Muscle of leg (tissue), 11 donors: ENCODE data around the gene FOXE3. TPM values are rescaled to one million over a fixed set of nuclear protein-coding genes. Genes with fewer than 3 reads are reported as not detected.

ENCODE experiments used
- DNase-seq: peaks from one replicate; pipeline ENCODE4 v3.0.0; 2013
- H3K27ac ChIP-seq: one replicate; pipeline ENCODE4 v1.5.1; 2013; ENCODE audit warnings: mild to moderate bottlenecking, low read length, control low read depth
- H3K27me3 ChIP-seq: one replicate; pipeline ENCODE4 v1.6.1; 2013; ENCODE audit warnings: low read length; ENCODE audit not compliant: control insufficient read depth, insufficient read depth
- H3K36me3 ChIP-seq: one replicate; pipeline ENCODE4 v1.6.1; 2013; ENCODE audit warnings: low read length; ENCODE audit not compliant: control insufficient read depth, insufficient read depth
- H3K4me1 ChIP-seq: one replicate; pipeline ENCODE4 v1.6.1; 2013; ENCODE audit warnings: low read length; ENCODE audit not compliant: control insufficient read depth, insufficient read depth
- H3K4me3 ChIP-seq: one replicate; pipeline ENCODE4 v1.5.1; 2013; ENCODE audit warnings: low read length, control low read depth
- H3K9me3 ChIP-seq: replicated peaks from 2 replicates; pipeline ENCODE4 v1.6.1; 2013; ENCODE audit warnings: low read depth, low read length; ENCODE audit not compliant: control insufficient read depth
- WGBS: methylation state at CpG from one replicate; pipeline ENCODE4 v1.1.5; 2013; ENCODE audit warnings: missing lambda C conversion rate; ENCODE audit not compliant: insufficient coverage; 5-methylcytosine and 5-hydroxymethylcytosine counted together
- polyA plus RNA-seq, 8 donors: library from polyadenylated mRNA; unstranded; fragments of 120-200 nt; gene quantifications; one replicate each; pipeline versions ENCODE4 v1.2.1 to v1.2.3, GENCODE V29; 2013; ENCODE audit warnings: inconsistent platforms in 1 of 8, low replicate concordance in 1 of 8; ENCODE audit not compliant: insufficient read length in 8 of 8, insufficient read depth in 1 of 8
- total RNA-seq: library from RNA; stranded (reverse); fragments of 120-200 nt; gene quantifications from one replicate; pipeline ENCODE4 v1.2.4, GENCODE V29; 2013

Gene FOXE3
- total and polyA plus RNA-seq, 9 donors = 0.05 to 0.20 (median 0.09) TPM; not detected in 3

DNA sequence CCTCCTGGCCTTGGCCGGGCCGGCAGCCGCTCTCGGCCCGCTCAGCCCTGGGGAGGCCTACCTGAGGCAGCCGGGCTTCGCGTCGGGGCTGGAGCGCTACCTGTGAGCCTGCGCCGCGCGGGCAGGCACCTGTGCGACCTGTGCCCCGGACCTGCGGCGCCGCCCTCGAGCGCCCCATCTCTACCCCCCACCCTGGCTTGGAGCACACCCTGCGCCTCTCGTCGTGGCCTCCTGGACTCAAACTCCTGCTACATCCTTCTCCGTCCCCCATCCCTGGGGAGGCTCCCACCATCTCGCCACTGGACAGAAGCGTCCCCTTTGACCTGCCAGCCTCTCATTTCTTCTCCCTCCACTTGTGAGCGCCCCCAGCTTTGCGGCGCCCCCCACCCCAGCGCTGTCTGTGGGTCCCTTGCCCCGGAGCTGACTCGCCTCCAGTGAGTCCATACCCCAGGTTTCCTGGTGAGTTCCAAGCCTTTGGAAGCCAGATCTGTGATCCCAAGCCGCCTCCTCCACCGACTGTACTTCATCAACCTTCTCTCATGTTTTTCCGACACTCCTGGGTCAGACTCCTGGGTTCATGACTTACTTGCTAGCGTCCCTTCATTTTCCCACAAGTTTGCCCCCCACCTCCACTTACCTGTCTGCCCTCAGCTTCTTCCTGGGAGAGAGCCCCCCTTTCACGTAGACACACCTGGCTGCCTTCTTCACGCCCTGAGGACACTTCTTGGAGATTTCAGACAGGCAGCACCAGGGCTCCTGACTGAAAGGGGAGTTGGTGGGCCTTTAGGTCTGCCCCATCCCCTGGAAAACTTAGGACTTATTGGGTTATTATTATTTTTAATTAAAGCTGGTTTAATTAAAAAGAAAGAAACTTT, 1.3 kb downstream of the FOXE3 start:
- no peaks in the 10 kb centered on the region for H3K9me3 ChIP-seq
- no peak overlapping the region for H3K4me3 ChIP-seq
- H3K27ac ChIP-seq = no peak overlapping the region
- H3K4me1 ChIP-seq = peaks cover 2% of the 10 kb centered on the region
- no peak for DNase-seq
- WGBS = 11% methylated on average over 37 of the region's 39 CpGs
- no peaks in the 10 kb centered on the region for H3K36me3 ChIP-seq
- H3K27me3 ChIP-seq = peaks cover 71% of the 10 kb centered on the region

DNA sequence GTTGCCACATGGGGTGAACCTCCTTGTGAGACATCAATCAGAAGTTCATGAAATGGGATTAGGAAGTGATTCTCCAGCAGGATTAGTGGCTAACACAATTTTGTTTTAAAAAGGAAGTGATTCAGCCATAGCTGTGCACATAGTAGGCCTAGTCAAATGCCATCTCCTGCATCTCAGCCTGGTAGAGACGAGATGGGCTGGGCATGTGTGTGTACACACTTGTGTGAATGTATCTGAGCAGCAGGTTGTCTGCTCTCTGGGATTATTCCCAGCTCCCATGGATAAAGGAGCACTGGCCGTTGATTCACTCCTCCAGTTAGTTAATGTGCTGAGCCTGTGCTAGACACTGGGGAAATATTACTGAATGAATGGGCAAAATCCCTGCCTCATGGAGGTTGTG, 2.0 kb downstream of the FOXE3 start:
- H3K27me3 ChIP-seq = peaks cover 70% of the 10 kb centered on the region
- H3K4me1 ChIP-seq = peaks cover 2% of the 10 kb centered on the region
- H3K36me3 ChIP-seq = no peaks in the 10 kb centered on the region
- H3K9me3 ChIP-seq = no peaks in the 10 kb centered on the region
- no peak overlapping the region for H3K4me3 ChIP-seq
- DNase-seq = no peak
- WGBS = 75% methylated on average over 1 of the region's 2 CpGs
- no peak overlapping the region for H3K27ac ChIP-seq

DNA sequence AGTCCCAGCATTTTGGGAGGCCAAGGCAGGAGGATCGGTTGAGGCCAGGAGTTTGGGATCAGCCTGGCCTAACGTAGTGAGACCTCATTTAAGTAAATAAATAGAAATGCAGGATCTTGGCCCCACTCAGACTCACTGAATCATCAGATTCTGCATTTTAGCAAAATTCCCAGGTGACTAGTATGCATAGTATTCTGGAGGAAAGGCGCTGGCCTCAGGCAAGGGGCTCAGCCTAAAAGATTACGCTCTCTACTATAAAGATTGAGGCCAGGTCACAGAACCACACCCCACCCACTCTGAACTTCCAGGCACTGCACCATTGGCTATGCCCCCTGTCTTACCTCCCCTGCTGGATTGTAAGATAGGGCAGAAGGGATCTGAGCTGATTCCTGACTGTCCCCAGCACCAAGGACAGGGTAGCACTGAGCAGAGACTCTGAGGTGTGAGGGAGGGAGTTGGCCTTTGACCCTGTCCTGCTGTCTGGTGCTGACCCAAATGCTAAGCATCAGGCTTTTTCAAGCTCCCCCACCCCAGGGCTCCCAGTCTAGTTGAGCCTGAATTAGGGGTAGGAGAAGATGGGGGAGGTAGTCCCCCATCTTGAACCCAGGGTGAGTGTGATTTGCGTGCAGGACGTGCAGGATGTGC, 2.7 kb downstream of the FOXE3 start:
- WGBS = 73% methylated on average over 2 of the region's 6 CpGs
- no peak overlapping the region for H3K4me3 ChIP-seq
- H3K9me3 ChIP-seq = no peaks in the 10 kb centered on the region
- peaks cover 69% of the 10 kb centered on the region for H3K27me3 ChIP-seq
- no peak overlapping the region for H3K27ac ChIP-seq
- H3K4me1 ChIP-seq = peaks cover 2% of the 10 kb centered on the region
- no peaks in the 10 kb centered on the region for H3K36me3 ChIP-seq
- no peak for DNase-seq

DNA sequence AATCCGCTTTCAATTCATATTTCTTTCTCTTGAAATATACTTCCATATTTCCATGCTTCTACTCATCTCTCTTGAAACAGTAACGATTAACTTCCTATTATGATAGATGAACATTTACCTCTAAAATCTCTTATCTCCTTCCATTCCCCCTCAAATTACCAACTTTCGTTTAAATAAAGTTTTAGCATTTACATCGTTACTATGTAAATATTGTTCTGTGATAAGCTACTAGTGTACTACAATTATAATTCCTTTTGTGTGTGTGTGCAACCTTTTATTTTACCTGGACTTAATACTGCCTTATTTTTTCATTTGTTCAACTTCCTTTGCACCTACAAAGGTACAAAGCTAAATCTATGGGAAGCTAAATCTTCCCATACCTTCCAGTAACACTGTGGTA, 4.5 kb downstream of the FOXE3 start:
- Histone ChIP-seq H3K4me1 (peaks cover 2% of the 10 kb centered on the region), H3K9me3 (no peaks in the 10 kb centered on the region), H3K27ac (no peak overlapping the region), H3K27me3 (peaks cover 69% of the 10 kb centered on the region), H3K36me3 (no peaks in the 10 kb centered on the region), H3K4me3 (no peak overlapping the region)
- WGBS = 100% methylated on average over 1 of the region's 4 CpGs
- DNase-seq = no peak

GRCh38 chr1:47423872-47424271, 7.8 kb downstream of the FOXE3 start:
- Histone ChIP-seq H3K4me3 (no peak overlapping the region), H3K9me3 (no peaks in the 10 kb centered on the region), H3K27me3 (peaks cover 57% of the 10 kb centered on the region), H3K36me3 (no peaks in the 10 kb centered on the region), H3K27ac (no peak overlapping the region), H3K4me1 (no peaks in the 10 kb centered on the region)
- no peak for DNase-seq
- no CpG with 5 or more reads among the region's 2 CpGs for WGBS

- H3K9me3 ChIP-seq = no peaks in the 10 kb centered on the region
- H3K27me3 ChIP-seq = peaks cover 54% of the 10 kb centered on the region
- peak; percentile 63 for DNase-seq
Observed at GRCh38 chr1:47424336-47424982, 8.4 kb downstream of the FOXE3 start.

GRCh38 chr1:47431534-47431933, 15.4 kb downstream of the FOXE3 start:
- WGBS = no CpG with 5 or more reads among the region's 1 CpG
- Histone ChIP-seq H3K4me3 (no peak overlapping the region), H3K4me1 (peaks cover 30% of the 10 kb centered on the region), H3K27me3 (peaks cover 81% of the 10 kb centered on the region), H3K27ac (no peak overlapping the region), H3K9me3 (no peaks in the 10 kb centered on the region), H3K36me3 (no peaks in the 10 kb centered on the region)
- DNase-seq = no peak

More at GRCh38 chr1:47424336-47424982, 8.4 kb downstream of the FOXE3 start:
- Histone ChIP-seq H3K4me3 (no peak overlapping the region), H3K4me1 (no peaks in the 10 kb centered on the region), H3K36me3 (no peaks in the 10 kb centered on the region), H3K27ac (no peak overlapping the region)
- WGBS = 6% methylated on average over 4 of the region's 6 CpGs

DNA sequence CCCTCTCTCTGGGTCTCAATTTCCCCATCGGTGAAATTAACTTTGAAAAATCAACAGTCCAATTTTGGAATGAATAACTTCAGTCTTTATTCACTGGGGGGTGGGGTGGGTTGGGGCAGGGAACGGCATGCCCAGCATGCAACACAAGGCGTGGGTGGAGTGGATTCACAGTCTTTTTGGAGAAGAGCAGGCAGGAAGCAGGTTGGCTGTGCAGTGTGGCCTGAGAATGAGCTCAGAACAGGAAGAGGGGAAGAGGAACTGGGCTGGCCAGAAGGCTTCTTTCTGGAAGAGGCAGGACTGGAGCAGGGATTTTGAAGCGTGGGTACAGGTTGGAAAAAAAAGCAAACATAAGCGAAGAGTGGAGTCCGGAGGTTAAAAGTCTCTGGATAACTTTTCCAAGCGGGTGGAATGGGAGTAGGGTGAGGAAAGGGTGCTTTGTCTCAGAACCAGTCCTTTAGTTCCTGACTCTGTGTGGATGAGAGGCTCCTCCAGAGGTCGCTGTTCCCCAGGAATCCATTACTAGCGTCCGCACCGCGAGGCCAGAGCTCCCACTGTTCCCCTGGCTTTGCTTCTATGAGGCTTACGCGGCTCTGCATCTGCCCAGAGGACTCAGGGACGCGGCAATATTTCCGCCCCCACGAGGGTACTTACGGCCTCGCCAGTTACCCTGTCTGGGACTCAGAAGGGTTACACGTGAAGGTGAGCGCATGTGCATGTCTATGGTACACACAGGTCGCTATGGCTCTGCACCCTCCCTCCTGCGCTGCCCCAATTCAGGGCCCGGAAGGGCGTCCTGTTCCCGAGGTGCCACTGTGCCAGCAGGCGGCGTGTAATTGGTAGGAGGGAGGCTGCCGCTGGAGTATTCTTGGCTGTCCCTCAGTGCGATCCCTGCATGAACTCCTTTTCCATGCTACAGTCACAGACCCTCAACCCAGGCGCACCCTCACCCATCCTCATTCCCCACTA, 16.3 kb downstream of the FOXE3 start:
- Histone ChIP-seq H3K27ac (no peak overlapping the region), H3K27me3 (peaks cover 80% of the 10 kb centered on the region), H3K4me3 (no peak overlapping the region), H3K36me3 (no peaks in the 10 kb centered on the region), H3K4me1 (peaks cover 34% of the 10 kb centered on the region), H3K9me3 (no peaks in the 10 kb centered on the region)
- peak; percentile 89 for DNase-seq
- WGBS = 7% methylated on average over 25 of the region's 32 CpGs

GRCh38 chr1:47433037-47433421, 16.9 kb downstream of the FOXE3 start:
- 24% methylated on average over 14 of the region's 17 CpGs for WGBS
- H3K9me3 ChIP-seq = no peaks in the 10 kb centered on the region
- peaks cover 83% of the 10 kb centered on the region for H3K27me3 ChIP-seq
- no peak overlapping the region for H3K4me3 ChIP-seq
- DNase-seq = no peak
- H3K27ac ChIP-seq = no peak overlapping the region
- no peaks in the 10 kb centered on the region for H3K36me3 ChIP-seq
- H3K4me1 ChIP-seq = peaks cover 34% of the 10 kb centered on the region
